AG20443 (cell line): ENCODE results near the gene CXCL16.

ENCODE experiments used
- DNase-seq: peaks from one replicate; pipeline ENCODE4 v3.0.0; 2012; ENCODE audit warnings: low spot score, mixed read lengths

CXCL16 gene

GRCh38 chr17:4739122-4740024 lies at the start of gene CXCL16, which contains the start of gene ZMYND15:
Gene CXCL16, minus strand, starts transcription at chr17:4739928. Its CDS starts 589 bp downstream, at chr17:4739339.
Gene ZMYND15, plus strand, starts transcription at chr17:4739833. Its CDS starts 716 bp downstream, at chr17:4740549.
- peak; percentile 82 for DNase-seq

- DNase-seq: no peak
Observed at GRCh38 chr17:4788807-4789700, 49.3 kb upstream of the CXCL16 start, which contains the start of gene GLTPD2. Gene GLTPD2, plus strand, starts transcription at chr17:4788964. Its CDS starts 48 bp downstream, at chr17:4789012.

GRCh38 chr17:4788159-4788806 lies 48.6 kb upstream of the CXCL16 start:
- DNase-seq: no peak

GRCh38 chr17:4786516-4786915 lies 46.8 kb upstream of the CXCL16 start:
- DNase-seq: no peak

GRCh38 chr17:4786106-4786511 lies 46.4 kb upstream of the CXCL16 start, which contains the start of gene VMO1:
Gene VMO1, minus strand, starts transcription at chr17:4786364. Its CDS starts 12 bp downstream, at chr17:4786352.
- DNase-seq: no peak

GRCh38 chr17:4785311-4786105 lies 45.8 kb upstream of the CXCL16 start:
- no peak for DNase-seq

- no peak for DNase-seq
Observed at GRCh38 chr17:4782652-4783051, 42.9 kb upstream of the CXCL16 start.

GRCh38 chr17:4780325-4780955 lies 40.7 kb upstream of the CXCL16 start:
- DNase-seq: no peak

GRCh38 chr17:4777969-4778760 lies 38.4 kb upstream of the CXCL16 start:
- no peak for DNase-seq

GRCh38 chr17:4772235-4772613 lies 32.5 kb upstream of the CXCL16 start:
- no peak for DNase-seq

GRCh38 chr17:4771519-4772234 lies 31.9 kb upstream of the CXCL16 start, which contains the start of gene TM4SF5:
Gene TM4SF5, plus strand, starts transcription at chr17:4771886. Its CDS starts 37 bp downstream, at chr17:4771923.
- DNase-seq: no peak

- peak; percentile 37 for DNase-seq
Observed at GRCh38 chr17:4769628-4770027, 29.9 kb upstream of the CXCL16 start.

GRCh38 chr17:4768298-4768697 lies 28.6 kb upstream of the CXCL16 start:
- DNase-seq: no peak

GRCh38 chr17:4766723-4767122 lies 27.0 kb upstream of the CXCL16 start:
- no peak for DNase-seq

GRCh38 chr17:4766201-4766600 lies 26.5 kb upstream of the CXCL16 start:
- DNase-seq: no peak

- DNase-seq: no peak
Observed at GRCh38 chr17:4764595-4764994, 24.9 kb upstream of the CXCL16 start.

GRCh38 chr17:4759776-4760236 lies 20.1 kb upstream of the CXCL16 start:
- DNase-seq: no peak

- DNase-seq: no peak
Observed at GRCh38 chr17:4753392-4753791, 13.7 kb upstream of the CXCL16 start.

- DNase-seq: no peak
Observed at GRCh38 chr17:4751932-4752331, 12.2 kb upstream of the CXCL16 start.
